ENCODE results near the gene SUPT3H. TPM values are rescaled to one million over a fixed set of nuclear protein-coding genes. Genes with fewer than 3 reads are reported as not detected.

The SUPT3H gene
- total and polyA plus RNA-seq, 2 of the 8 experiments (the other 6 are each of a cell fraction or from before 2014, with no cell fraction given) = 18.8 to 23.0 TPM

GRCh38 chr6:45423824-45424450 is 46.2 kb upstream of the SUPT3H start (continued):
- TF ChIP-seq EZH2 (IDR thresholded peaks at IDR 0.05; ENCODE audit: low read depth, low read length, severe bottlenecking) (peak; percentile 46), NANOG (IDR thresholded peaks at IDR 0.05; ENCODE audit: insufficient read depth, low read depth, low read length, poor library complexity, severe bottlenecking) (no peak), MAFK (IDR thresholded peaks at IDR 0.05; ENCODE audit: low read depth, low read length) (no peak), EGR1 (IDR thresholded peaks at IDR 0.05; ENCODE audit: borderline replicate concordance, low read depth, low read length) (no peak)
